ENCODE data around the gene HYAL3.

Gene HYAL3

DNA sequence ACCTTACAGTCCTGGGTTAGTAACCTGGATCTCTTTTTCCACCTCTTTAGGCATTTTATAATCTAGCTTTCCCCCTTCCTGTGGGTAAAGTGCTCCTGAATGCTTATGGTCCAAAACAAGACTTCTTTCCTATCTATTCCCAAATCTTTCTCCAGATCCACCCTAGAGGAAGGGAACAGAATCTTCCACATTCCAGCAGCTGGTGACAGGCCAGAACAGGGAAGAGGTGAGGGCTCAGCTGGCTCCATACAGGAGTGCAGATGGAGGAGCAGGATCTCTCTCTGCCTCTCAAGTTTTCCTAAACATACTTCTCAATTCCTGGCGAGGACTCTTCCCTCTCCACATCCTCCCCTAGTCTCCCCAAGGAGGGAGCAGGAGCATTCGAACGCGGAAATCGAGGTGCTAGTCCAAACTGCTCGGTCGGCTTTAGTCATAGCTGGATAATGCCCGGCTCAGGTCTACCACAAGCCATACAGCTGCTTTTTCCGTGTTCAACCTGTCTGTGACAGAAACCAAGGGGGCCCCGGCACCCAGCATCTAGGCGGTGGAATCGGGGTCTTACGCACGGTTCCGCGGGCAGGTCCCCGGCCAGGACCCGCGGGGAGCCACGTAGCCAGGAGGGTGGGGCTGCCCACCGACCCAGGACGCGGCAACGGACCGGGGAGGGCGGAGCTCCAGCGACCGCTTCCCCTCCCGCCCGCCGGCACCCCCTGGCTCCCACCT lies 37.4 kb upstream of the HYAL3 start:
- DNase-seq (ENCODE audit: low read depth) = no peak
- H3K4me3 ChIP-seq (ENCODE audit: low read length) = peak overlapping the region; percentile 88
- TF ChIP-seq, protein P1, sequence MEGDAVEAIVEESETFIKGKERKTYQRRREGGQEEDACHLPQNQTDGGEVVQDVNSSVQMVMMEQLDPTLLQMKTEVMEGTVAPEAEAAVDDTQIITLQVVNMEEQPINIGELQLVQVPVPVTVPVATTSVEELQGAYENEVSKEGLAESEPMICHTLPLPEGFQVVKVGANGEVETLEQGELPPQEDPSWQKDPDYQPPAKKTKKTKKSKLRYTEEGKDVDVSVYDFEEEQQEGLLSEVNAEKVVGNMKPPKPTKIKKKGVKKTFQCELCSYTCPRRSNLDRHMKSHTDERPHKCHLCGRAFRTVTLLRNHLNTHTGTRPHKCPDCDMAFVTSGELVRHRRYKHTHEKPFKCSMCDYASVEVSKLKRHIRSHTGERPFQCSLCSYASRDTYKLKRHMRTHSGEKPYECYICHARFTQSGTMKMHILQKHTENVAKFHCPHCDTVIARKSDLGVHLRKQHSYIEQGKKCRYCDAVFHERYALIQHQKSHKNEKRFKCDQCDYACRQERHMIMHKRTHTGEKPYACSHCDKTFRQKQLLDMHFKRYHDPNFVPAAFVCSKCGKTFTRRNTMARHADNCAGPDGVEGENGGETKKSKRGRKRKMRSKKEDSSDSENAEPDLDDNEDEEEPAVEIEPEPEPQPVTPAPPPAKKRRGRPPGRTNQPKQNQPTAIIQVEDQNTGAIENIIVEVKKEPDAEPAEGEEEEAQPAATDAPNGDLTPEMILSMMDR (conservative IDR thresholded peaks at IDR 0.05; ENCODE audit: low read depth, low read length) = no peak

DNA sequence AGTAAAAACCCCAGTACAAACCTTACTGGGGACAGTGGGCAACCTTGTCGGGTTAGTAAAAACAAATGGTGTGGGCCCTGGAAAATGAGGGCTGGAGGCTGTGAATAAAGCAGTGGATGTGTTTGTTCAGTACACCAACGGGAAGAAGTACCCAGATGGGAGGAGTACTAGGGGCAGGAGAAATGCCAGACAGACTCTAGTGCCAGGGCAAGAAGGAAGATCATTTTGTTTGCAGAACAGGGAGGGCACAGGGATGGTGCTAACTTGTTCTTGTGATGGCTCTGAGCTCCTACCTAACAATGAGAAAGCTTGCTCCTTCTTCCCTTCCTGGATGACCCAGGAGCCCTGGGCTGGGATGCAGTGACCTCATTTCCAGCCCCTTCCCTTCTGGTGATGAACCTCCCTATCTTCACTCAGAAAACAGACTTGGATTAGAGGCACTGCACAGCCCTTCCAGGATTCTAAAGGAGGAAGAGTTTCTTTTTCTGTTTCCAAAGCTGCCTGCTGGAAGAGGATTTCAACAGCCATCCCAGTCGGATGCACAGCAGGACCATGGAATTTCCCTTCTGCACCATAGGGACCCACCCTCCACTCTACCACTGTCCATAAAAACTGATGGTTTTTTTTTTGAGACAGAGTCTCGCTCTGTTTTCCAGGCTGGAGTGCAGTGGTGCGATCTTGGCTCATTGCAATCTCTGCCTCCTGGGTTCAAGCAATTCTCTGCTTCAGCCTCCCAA lies 35.3 kb upstream of the HYAL3 start:
- TF ChIP-seq, protein P1 (conservative IDR thresholded peaks at IDR 0.05; ENCODE audit: low read depth, low read length) = no peak
- DNase-seq (ENCODE audit: low read depth) = no peak
- no peak overlapping the region for H3K4me3 ChIP-seq (ENCODE audit: low read length)

DNA sequence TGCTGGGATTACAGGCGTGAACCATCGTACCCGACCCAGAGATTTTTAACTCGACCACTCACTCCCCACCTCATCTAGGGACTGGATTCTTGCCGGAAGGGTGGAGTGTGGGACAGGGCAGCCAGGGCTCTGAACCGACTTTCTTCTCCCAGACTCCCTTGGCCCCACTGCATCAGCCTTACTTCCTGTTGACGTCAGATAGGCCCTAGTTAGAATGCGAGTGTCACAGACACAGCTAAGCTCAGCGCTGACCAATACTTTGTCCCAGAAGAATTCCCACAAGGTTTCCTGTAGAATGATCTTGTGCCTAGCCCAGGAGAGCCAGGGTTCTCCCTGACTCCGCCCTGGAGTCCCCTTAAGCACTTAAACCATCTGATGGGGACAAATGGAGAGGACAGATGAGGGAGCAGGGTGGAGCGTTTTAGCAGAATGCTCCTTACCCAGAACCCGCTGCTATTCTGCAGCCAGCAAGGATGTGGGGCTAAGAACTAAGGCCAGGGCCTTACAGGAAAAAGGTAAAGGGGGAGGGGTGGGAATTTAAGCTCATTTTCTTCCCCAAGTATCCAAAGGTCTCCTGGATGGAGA lies 34.6 kb upstream of the HYAL3 start:
- TF ChIP-seq, protein P1 (conservative IDR thresholded peaks at IDR 0.05; ENCODE audit: low read depth, low read length) = no peak
- no peak for DNase-seq (ENCODE audit: low read depth)
- H3K4me3 ChIP-seq (ENCODE audit: low read length) = no peak overlapping the region

DNA sequence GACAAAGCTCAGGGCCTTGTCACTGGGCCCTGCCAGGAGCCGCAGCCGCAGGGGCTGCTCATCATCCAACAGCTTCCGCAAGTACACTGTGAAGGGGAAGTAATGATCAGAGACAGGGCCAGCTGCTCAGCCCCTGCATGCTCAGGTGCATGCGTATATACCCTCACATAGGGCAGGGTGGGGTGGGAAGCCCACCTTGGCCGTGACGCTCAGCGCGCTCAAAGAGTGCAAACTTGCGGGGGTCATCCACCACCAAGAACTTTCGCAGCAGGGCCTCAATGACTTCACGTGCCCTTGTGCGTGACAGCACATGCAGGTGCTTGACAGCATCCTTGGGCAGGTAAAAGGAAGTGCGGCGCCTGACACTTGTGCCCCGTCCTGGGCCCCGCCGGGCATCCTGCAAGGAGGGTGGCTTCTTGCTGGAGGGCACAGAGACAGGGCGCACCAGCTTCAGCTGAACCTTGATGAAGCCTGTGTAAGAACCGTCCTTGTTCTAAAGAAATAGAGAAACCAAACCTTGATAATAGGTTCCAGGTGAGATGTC lies 32.2 kb upstream of the HYAL3 start:
- no peak for DNase-seq (ENCODE audit: low read depth)

DNA sequence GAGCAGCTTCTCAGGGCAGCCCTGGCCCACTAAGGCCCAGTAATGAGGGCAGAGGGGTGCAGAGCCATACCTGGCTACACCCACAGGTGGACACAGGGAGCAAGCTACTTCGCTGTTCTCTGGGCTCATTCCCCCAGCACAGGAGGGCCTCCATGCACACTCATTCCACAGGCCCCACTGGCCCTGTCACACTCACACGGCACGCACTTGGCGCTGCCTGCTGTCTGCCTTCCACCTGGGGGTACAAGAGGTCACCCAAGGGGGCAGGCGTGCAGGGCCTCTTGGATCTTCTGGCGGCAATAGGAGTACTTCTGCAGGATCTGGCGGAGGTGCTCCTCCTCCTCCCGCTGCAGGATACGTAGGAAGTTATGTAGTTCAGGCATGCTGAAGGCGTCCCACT lies 31.1 kb upstream of the HYAL3 start:
- no peak for DNase-seq (ENCODE audit: low read depth)
- TF ChIP-seq, protein P1 (conservative IDR thresholded peaks at IDR 0.05; ENCODE audit: low read depth, low read length) = no peak
- no peak overlapping the region for H3K4me3 ChIP-seq (ENCODE audit: low read length)

More for the DNA sequence above, 32.2 kb upstream of the HYAL3 start:
- no peak overlapping the region for H3K4me3 ChIP-seq (ENCODE audit: low read length)
- TF ChIP-seq, protein P1 (conservative IDR thresholded peaks at IDR 0.05; ENCODE audit: low read depth, low read length) = no peak

DNA sequence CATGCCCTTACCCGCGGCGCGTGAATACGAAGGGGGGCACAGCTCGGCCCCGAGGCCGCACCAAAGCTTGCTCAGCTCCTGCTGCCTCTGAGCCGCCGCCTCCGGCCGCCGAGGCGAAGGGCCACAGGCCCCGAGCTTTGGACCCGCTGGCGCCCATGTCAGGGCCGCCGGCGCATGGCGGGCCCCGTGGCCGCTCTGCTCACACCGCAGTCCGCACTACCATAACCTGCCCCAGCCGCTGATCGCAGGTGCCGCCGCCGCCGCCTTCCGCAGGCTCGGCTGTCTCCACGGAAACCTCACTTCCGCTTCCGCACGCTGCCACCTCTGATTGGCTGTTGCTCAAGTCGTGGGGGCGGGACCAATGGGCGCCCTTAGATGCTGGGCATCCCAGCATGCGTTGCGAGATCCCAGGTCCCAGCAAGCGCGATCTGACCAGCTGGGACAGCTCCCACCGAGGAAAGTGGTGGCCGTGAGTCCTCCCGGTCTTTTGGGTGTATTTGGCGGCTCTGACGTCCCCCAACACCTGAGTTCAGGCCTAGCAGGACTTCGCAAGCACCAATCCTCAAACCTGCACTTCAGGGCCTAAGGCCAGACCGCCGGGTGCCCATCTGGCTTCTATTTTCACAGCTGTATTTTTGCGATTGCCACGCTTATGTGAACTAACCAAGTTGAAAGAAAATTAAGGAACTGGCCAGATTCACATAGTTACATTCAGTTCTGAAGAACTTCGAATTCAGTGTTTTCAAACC lies 28.9 kb upstream of the HYAL3 start, which contains the start of gene TUSC2:
TSS of gene TUSC2 (minus strand) at position 281 of the 749 bp plus-strand sequence. CDS start at position 157, 124 bp downstream.
- peak within 1 kb of the TSS; percentile 86 for H3K4me3 ChIP-seq (ENCODE audit: low read length)
- DNase-seq (ENCODE audit: low read depth) = peak; percentile 80
- TF ChIP-seq, protein P1 (conservative IDR thresholded peaks at IDR 0.05; ENCODE audit: low read depth, low read length) = no peak
